ENCODE data around the gene FLNC.

The FLNC gene

DNA sequence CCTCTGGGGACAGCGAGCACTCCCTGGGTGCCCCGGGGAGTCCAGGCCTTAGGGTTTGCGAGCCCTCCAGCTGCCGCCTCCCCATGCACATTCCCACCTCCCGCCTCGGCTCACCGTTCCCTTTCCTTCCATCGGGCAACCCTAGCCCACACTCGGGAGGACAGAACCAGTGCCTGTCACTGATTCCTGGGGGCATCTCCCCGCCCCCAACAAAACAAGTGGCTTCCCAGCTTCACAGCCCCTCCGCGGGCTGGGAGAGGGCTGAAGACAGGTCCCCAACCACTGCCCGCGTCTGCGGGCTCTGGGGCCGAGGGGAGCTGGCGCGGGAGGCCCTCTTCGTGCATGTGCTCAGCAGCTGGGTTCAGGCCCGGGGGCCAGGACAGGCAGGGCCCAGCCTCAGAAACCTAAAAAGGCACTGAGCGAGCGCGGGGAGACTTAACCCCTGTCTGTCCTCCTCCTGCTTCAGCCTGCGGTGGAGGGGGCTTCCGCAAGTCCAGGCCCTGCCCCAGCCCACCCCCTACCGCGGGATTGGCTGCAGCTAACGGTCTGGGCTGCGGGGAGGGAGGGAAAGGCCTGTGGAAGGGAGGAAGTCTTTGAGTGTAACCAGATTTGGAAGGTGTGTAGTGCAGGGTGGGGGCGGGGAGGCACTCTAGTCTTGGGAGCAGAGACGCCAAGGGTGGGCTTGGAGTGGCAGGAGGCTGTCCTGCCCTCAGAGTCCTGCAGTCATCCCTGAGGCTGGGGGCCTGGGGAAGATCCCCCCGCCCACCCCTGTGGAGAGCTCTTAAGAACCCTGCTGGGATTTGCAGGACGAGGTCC, 1.2 kb downstream of the FLNC start:
- DNase-seq (ENCODE audit: low spot score) (peak; percentile 69), FAIRE-seq (peak; percentile 59)

DNA sequence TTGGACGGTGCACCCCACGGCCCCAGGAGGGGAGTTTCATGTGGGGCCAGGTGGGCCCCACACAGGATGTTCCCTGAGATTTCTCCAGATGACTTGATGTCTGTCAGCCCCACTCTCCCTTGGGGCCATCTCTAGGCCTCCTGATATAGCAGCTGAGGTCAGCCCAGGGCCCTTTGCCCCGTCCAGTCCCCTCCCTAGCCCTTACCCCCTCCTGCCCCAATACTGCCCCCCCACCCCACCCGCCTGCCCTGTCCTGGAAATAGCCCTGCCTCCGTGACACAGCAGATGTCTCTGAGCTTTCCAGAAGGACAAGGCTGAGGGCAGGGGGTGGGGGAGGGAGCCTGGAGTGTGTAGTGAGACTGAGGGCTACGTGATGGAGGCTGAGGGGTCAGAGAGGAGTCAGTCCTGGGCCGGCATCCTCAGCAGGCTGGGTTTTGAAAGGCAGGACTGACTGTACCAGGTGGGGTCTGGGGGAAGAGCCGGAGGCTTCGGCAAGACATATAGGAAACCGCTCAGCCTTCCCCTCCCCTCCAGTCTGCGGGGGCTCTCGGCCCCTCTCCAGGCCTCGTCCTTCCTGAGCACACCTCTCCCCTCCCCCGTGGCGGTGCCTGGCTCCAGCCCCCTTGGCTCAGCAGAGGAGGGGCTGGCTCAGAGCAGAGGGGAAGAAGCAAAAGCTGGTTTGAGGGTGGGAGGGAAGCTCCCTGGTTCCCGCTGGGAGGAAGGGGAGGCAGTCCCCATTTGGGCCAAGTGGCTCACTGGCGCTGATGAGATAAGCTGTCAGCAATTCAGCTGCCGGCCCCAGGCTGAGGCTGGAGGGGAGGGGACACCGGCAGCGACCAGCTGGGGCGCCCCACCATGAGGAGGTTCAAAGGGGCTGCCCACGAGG, 2.0 kb downstream of the FLNC start:
- DNase-seq (ENCODE audit: low spot score) (peak; percentile 36), FAIRE-seq (no peak)

DNA sequence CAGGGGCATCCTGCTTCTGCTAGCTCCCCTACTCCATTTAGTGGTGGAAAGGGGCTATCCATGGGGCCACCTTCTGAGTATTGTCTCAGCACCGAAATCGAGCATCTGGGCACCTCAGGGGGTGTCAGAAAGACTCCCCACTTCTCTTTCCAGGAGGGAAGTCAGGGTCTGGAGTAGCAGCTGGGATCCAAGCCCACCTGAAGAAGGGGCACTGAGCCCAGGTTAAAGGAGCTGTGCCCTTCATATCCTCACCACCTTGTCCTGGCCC, 2.6 kb downstream of the FLNC start:
- DNase-seq (ENCODE audit: low spot score) = no peak
- no peak for FAIRE-seq

DNA sequence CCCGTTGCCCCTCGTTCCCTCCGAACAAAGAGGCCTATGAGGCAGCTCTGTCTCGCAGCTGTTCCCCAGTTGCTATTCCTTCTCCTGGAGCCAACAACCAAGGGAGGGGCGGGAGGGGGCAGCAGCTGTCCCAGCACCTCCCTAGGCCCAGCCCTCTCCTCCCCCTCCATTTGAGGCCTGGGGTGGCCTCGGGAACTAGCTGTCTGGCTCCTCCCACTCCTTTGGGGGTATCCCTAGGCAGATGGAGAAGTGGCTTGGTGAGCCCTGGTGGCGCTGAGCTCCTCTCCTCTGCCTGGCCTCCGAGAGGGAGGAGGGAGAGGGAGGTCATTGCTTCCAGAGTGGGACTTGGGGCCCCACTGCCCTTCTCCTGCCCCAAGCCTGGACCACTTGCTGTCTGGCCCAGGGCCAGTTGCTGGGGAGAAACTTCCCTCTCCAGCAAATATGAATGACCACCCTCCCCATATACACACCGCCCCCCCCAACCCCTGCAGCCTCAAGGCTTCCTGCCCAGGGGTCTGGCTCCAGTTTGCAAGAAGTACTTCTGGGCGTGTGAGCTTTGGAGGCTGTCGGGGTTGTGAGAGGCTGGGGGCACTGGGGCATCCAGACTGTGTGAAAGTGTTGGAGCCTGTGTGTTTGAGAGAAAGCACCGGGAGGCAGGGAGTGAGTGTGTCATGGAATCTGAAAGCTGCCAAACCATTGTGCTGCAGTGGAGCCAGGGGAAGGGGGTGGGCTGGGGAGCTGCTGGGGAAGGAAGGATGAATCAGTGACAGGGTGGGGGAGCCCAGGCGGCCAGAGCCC, 3.1 kb downstream of the FLNC start:
- DNase-seq (ENCODE audit: low spot score) (peak; percentile 54), FAIRE-seq (no peak)

DNA sequence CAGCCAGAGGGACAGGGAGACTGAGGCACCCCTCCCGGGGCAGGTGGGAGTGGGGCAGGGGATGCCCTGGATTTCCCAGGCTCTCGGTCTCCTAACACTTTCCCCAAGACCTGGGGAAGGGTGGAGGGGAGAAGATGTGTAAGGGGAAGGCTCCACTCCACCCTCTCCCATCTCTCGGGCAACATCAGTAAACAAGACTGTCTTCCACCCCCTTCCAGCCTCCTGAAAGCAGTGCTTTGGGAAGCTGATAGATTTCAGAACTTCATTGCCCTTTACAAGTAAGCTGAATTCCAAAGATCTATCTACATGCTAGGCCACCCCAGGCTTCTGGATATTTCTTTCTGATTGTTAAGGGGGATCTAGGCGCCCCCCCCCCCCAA, 3.7 kb downstream of the FLNC start:
- DNase-seq (ENCODE audit: low spot score) (no peak), FAIRE-seq (no peak)

DNA sequence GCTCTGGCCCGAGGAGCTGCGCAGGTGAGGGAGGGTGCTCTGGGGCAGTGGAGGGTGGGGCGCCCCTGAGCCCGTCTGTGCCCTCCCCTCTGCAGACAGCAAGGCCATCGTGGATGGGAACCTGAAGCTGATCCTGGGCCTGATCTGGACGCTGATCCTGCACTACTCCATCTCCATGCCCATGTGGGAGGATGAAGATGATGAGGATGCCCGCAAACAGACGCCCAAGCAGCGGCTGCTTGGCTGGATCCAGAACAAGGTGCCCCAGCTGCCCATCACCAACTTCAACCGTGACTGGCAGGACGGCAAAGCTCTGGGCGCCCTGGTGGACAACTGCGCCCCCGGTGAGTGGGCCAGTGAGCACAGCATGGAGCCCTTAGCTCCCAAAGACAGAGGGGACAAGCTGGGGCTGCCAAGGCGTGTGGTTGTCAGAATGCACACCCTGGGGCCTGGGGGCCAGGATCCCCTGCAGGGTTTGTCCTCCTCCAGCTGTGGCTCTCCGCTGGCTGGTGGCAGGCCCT, 5.1 kb downstream of the FLNC start:
- DNase-seq (ENCODE audit: low spot score) (no peak), FAIRE-seq (no peak)

DNA sequence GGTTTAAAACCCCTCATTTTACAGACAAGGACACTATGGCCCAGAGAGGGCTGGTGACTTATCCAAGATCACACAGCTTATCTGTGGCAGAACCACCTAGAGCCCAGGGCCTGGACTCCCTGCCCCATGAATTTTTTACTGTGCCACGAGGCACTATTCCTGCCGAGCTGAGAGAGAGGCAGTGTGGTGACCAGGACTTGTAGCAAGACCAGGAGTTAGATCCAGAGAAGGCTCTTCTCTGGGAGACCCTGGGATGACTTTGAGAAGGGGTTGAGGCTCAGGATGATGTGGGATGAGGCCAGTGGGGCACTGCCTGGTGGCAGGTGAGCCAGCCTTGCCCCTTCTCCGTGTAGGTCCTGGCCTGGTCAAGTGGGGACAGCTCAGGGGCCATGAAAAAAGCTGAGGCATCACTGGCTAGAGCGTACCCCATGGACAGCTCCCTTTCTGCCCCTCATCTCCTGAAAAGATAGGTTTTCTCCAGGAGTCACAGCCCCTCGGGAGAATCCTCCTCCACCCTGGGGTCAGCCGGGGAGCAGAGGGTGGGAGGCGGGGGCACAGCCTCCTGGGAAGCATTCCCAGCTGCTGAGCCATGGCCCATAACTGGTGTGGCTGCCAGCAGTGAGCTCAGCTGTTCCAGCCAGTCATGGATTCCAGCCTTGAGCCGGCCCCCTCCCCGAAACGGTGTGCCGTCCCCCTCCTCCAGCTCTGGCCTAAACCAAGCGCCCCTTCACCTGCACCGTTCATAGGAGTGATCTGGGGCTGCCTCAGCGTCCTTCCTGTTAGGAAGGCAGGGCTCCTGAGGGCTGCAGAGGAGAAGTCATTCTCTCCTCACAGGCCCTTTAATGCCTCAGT, 5.8 kb downstream of the FLNC start:
- no peak for DNase-seq (ENCODE audit: low spot score)
- FAIRE-seq = no peak

DNA sequence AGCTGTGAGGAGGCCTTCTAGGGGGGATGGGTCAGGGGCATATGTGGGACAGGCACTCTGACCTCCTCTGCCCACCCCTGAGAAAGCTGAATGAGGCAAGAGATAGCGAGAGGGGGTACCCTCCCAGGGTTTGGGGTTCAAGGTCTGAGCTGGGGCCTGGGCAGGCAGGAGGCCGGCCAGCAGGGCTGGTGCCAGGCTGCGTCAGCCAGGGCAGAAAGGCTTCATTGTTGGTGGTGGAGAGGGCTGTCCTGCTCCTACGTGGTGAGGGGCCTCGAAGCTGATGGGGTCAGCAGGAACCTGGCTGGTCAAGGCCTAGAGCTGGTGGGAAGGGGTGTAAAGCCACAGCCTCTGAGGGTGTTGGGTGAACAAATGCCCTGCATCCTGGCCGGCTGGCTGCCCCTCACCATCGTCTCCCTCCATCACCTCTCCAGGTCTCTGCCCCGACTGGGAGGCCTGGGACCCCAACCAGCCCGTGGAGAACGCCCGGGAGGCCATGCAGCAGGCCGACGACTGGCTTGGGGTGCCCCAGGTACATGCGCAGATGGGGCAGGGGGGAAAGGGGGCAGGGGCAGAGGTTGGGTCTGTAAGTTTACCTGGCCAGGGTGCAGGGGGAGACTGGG, 6.6 kb downstream of the FLNC start:
- no peak for FAIRE-seq
- no peak for DNase-seq (ENCODE audit: low spot score)

DNA sequence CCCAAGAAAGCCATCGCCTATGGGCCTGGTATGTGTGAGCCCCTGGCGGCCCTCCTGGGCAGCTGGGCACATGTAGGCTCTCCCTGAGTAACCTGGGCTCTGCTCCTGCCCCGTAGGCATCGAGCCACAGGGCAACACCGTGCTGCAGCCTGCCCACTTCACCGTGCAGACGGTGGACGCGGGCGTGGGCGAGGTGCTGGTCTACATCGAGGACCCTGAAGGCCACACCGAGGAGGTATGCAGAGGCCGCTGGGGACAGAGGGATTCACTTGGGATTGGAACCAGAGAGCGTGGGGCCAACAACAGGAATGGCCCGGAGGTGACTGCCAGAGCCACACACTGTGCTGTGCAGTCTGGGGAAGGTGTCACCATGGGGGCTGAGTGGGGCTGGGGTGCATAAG, 7.3 kb downstream of the FLNC start:
- FAIRE-seq (no peak), DNase-seq (ENCODE audit: low spot score) (no peak)

DNA sequence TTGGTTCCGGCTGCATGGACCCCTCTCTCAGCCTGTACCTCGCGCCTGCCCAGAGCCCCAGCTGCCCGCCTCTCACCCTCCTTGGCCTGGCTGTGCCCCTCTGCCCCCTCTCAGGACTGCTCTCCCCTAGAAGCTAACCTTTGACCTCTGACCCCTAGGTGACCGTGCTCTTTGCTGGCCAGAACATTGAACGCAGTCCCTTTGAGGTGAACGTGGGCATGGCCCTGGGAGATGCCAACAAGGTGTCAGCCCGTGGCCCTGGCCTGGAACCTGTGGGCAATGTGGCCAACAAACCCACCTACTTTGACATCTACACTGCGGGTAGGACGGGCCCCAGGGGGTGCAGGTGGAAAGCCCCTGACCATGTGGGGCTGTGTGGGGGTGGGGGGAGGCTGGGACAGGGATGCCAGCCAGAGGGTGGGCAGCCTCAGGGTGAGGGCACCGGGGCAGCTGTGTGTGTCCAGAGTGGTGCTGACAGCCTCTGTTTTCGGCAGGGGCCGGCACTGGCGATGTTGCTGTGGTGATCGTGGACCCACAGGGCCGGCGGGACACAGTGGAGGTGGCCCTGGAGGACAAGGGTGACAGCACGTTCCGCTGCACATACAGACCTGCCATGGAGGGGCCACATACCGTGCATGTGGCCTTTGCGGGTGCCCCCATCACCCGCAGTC, 8.0 kb downstream of the FLNC start:
- FAIRE-seq = no peak

DNA sequence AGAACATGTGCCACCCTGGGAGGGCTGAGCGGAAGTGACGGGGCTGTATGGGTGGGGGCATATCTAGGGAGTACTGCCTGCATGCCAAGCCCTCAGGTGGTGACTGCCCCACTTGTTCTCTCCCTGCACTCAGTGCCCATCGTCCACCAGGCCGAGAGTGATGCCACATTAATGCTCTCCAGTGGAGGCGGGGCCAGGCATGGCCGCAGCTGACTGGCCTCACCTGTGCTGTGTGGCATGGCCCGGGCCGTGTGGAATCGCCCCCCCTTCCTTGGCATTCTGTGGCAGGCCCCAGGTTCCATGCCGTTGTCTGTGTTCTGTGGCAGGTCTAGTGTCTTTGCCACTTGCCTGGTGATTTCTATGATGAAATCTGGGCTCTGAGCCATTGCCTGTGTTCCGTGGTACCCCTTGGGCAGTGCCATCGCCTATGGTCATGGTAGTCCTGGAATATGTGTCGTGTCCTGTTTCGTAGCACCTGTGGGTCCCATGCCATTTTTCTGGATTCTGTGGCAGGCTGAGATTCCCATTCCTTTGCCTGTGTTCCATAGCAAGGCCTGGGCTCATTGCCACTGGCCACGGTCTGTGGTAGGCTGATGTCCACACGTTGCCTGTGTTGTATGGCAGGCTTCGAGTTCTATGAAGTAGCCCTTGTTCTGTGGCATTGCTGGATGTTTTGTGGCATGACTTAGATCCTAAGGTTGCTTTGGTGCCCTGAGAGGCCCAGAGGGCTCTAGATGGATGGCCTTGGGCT, 8.9 kb downstream of the FLNC start:
- DNase-seq (ENCODE audit: low spot score) = no peak
- no peak for FAIRE-seq

More for the DNA sequence above, 8.0 kb downstream of the FLNC start:
- DNase-seq (ENCODE audit: low spot score) = no peak

DNA sequence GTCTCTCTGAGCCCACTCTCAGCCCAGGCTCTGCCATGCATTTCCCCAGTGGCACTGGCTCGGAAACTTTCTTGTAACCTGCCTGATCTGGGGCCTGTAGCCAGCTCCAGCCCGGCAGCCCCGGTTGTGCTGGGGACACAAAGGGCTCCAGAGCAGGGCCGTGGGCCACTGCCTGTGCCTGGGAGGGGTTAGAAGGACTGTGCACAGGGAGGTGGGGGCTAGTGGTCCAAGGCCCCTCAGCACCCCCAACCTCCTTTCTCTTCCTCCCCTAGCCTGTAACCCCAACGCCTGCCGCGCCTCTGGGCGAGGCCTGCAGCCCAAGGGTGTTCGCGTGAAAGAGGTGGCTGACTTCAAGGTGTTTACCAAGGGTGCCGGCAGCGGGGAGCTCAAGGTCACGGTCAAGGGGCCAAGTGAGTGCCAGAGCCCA, 9.6 kb downstream of the FLNC start:
- FAIRE-seq (no peak), DNase-seq (ENCODE audit: low spot score) (no peak)

DNA sequence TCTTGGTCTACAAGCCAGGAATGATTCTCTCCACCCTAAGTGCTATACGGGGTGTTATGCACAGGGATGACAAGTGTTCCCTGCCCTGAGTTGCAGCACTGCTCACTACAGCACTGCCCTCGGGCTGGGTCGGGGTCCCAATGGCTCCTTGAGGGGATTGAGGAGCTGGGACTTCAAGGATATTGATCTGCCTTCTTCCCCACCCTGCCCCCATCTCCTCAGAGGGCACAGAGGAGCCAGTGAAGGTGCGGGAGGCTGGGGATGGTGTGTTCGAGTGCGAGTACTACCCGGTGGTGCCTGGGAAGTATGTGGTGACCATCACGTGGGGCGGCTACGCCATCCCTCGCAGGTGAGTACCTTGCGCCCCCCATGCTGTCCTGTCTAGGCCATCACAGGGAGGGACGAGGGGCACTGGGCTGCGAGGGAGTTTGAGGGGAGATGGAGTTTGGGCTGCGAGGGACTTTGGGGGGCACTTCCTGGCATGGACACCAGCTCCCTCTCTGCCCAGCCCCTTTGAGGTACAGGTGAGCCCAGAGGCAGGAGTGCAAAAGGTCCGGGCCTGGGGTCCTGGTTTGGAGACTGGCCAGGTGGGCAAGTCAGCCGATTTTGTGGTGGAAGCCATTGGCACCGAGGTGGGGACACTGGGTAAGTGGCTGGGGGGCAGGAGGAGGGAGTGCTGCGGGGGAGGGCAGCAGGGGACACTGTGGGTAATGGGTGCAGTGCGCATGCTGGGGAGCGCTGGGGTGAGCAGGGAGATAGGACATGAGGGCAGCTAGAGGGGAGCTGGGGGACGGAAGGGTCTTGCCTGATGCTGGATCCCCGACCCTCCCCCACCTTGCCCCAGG, 10.3 kb downstream of the FLNC start:
- DNase-seq (ENCODE audit: low spot score) = no peak
- FAIRE-seq = no peak

DNA sequence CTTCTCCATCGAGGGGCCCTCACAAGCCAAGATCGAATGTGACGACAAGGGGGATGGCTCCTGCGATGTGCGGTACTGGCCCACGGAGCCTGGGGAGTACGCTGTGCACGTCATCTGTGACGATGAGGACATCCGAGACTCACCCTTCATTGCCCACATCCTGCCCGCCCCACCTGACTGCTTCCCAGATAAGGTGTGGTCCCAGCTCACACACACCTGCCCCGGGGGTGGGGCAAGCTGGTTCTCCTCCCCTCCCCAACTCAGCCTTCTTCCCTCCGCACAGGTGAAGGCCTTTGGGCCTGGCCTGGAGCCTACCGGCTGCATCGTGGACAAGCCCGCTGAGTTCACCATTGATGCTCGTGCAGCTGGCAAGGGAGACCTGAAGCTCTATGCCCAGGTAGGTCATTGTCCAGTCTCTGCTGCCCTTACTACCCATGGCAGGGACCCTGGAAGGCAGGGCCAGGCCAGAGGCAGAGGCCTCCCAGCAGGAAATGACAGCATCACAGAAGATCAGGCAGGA, 11.0 kb downstream of the FLNC start:
- FAIRE-seq = no peak
- no peak for DNase-seq (ENCODE audit: low spot score)

DNA sequence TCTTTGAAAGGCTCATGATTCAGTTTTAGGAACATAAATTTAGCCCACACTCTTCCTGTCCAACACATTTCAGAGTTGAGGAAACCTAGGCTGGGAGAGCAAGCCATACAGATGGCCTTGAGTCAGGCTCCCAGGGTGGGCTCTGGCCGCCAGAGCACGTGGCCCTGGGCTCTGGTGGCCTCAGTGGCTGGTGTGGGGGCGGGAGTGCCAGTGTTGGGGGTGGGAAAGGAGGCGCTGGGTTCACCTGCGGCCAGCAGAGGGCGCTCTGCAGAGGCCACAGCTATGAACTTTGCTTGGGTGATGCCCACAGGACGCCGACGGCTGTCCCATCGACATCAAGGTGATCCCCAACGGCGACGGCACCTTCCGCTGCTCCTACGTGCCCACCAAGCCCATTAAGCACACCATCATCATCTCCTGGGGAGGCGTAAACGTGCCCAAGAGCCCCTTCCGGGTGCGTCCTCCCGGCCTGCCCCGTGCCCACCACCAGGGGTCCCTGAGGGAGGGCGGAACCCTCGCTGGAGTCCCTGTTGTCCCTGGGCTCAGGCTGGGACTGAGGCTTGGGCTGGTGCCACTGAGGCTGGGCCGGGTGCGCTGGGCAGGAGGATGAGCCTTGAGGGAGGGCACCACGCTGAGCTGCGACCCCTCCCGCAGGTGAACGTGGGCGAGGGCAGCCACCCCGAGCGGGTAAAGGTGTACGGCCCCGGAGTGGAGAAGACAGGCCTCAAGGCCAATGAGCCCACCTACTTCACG, 11.9 kb downstream of the FLNC start:
- FAIRE-seq (no peak), DNase-seq (ENCODE audit: low spot score) (peak; percentile 20)

DNA sequence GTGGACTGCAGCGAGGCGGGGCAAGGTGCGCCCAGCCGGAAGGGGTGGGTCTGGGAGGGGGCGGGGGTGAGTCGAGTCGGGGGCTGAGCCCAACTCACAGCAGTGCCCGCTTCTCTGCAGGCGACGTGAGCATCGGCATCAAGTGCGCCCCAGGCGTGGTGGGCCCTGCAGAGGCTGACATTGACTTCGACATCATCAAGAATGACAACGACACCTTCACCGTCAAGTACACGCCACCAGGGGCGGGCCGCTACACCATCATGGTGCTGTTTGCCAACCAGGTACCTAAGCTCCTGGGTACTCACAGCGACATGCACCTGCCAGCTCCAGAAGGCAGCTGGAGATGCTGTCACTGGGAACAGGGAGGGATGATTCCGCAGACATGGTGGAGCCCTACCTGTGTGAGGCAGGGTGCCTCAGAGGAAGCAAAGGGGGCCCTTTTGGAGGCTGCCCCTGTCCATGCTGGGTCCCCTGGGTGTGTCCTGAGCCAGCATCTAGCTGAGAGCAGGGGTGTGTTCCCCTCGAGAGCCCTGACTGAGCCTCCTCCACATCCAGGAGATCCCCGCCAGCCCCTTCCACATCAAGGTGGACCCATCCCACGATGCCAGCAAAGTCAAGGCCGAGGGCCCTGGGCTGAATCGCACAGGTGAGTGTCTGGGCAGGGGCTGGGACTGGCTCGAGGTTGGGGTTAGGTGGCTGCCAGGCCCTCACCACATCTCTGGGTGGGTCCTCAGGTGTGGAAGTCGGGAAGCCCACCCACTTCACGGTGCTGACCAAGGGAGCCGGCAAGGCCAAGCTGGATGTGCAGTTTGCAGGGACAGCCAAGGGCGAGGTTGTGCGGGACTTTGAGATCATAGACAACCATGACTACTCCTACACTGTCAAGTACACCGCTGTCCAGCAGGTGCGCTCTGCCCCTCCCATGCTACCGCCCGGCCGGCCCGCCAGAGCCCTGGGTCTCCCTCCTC, 12.8 kb downstream of the FLNC start:
- DNase-seq (ENCODE audit: low spot score) (no peak), FAIRE-seq (no peak)

Measured in RCC 7860 (cell line).